Left ventricle myocardium superior (tissue), 1 donor: ENCODE results near the gene PHACTR1. TPM values are rescaled to one million over a fixed set of nuclear protein-coding genes. Genes with fewer than 3 reads are reported as not detected.
"Not testable (repeated sequence)": the region's sequence is repeated elsewhere in the genome, so short reads cannot be mapped to it uniquely, and the experiment has no call there.

Experiments used
- ATAC-seq: fragments of 200-7000 bp; cut with Tn5 transposase; one replicate; pipeline ENCODE4 v1.9.1; 2020; ENCODE audit warnings: mild to moderate bottlenecking, moderate library complexity
- DNase-seq: peaks from one replicate; pipeline ENCODE4 v3.0.0-alpha.2; 2020
- intact Hi-C: fragments of 100-400 bp; cut with micrococcal nuclease; formaldehyde crosslinking; loops from one replicate; pipeline ENCODE4 v1.11.0; 2022
- total RNA-seq: library from RNA; stranded (reverse); fragmentation: NEBNext Ultra II Directional; extraction: Animal tissue kit (Norgen Biotek cat#: 25700); gene quantifications from one replicate; pipeline ENCODE4 v1.2.1, GENCODE V29; 2021
- donor health status: DM: no; HTN: yes; CAD: no; lungs with severe emphysema.

The PHACTR1 gene
- total RNA-seq, 1 donor from 2014 or later: 124 TPM

DNA sequence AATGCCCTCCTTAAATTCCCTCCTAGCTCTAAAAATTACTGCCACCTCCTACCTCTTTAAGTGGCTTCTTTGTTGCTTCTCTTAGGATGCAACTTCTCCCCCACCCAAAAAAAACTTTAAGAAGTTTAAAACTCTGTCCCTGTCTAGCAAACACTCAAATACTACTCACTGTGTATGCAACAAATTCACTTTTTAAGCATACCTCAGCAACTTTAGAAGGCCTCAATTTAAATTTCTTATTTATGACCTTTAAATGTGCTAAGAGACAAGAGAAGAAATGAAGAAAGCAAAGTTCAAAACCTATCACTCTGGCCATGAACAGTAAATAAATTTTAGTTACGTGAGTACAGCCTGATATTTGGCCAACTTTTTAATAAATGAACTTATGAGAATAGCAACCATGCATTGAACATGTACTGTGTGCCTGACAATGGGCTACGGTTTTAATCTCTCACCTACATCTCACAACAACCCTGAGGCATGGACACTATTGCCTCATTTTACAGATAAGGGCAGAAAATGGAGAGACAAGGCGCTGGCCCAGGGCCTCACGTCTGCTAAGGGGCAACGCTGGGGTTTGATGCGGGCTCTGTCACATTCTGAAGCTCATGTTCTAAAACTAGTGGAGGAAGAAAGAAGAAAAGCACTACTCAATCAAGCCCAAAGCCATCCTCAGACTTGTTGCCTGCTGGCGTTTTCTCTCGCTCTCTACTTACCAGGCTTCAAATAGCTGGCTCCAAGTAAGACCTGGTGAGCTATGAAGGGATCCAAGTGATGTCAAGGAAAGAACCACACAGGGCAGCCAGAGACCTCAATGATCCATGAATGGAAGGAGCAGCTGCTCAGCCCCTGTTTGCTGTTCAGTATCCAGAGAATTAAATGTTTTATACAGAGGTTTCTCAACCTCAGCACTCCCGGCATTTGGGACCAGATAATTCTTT is 512.0 kb downstream of the PHACTR1 start:
- no peak for ATAC-seq
- no peak for DNase-seq
- intact Hi-C loops: no loop called here

- no peak for ATAC-seq
Measured at GRCh38 chr6:13229205-13230085, 512.9 kb downstream of the PHACTR1 start.

DNA sequence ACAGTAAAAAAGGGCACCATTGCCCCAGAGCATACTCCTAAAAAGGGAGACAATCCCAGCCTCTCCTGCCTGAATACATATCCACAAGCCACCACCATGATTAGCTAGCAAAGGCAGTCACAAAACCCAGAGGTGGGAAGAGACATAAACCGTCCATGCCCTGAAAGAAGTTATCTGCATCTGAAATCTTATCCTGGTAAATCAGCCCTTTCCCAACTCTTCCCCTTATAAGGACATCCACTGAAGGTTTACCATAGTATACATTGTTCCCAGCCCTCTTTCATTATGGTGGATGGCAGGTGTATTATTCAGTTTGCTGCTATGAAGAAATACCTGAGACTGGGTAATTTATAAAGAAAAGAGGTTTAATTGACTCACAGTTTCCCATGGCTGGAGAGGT is 516.5 kb downstream of the PHACTR1 start:
- DNase-seq (no peak), ATAC-seq (no peak)
- intact Hi-C loops: no loop called here

More at GRCh38 chr6:13229205-13230085, 512.9 kb downstream of the PHACTR1 start:
- no peak for DNase-seq
- intact Hi-C loops: no loop called here

DNA sequence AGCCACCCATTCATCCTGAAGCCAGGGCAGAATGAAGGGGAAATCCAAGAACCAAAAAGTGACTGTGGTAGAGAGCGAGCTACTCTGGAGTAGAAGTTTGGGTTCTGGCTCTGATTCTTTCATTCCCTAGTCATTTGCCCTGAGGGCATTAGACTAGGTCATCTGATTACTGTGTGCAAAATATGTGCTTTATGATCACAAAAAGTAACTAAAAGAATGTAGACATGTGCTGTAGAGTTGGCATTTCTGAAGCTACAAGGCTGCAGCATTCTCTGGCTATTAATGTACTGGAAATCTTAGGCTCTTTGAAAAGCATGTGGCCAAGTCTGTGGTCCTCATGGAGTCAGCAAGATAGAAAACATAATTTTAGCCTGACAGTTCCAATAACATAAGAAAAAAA is 517.6 kb downstream of the PHACTR1 start:
- no peak for ATAC-seq
- DNase-seq: no peak
- intact Hi-C loops: no loop called here

GRCh38 chr6:13235339-13235738 is 518.8 kb downstream of the PHACTR1 start:
- DNase-seq: no peak
- ATAC-seq: no peak
- intact Hi-C loops: no loop called here

GRCh38 chr6:13237318-13237717 is 520.8 kb downstream of the PHACTR1 start:
- ATAC-seq (peak; percentile 58), DNase-seq (no peak)
- intact Hi-C loops: no loop called here

DNA sequence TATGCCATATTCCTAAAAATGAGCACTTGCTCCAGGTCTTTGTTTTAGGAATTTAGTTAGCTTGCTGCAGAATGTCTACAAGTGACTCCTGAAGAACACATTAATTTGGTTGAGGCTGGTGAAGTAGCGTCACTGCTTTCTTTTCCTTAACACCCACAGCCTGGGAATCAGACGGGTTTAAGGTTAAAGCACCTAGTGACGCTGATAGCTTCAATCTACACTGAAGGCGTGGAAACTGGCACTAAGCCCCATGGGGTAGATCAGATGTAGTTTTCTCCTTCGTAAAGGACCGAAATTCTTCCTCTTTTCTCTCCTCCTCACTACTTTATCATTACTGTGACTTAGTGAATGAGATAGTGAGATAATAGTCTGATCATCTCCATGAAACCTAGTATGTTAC is 521.5 kb downstream of the PHACTR1 start:
- intact Hi-C loops: no loop called here
- ATAC-seq (peak; percentile 41), DNase-seq (no peak)

DNA sequence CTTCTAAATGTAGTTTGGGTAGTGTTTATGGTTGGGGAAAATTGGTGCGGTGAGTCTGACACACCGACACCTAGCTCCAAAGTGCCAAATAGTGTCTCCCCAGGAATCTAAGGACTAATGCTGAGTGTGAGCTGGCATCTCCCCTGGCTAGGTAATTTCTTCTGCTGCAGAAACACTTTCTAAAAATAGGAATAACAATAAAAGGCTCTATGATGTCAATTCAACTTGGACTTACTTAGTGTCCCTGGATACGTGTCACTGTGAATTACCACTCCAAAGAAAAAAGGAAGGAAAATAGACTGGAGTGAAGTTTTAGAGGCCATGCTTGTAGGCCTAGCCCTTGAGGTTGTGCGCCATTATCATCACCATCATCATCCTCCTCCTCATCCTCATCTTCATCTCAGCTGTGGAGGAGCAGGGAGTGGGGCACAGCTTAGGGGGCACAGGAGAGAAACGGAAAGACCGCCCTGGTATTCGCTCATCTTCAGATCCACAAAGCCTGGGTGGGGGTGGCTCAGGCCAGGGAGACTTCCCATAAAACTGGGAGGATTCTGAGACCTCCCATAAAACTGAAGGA is 522.2 kb downstream of the PHACTR1 start:
- ATAC-seq (peak; percentile 74), DNase-seq (no peak)
- intact Hi-C loops: no loop called here

- intact Hi-C loops: no loop called here
- no peak for DNase-seq
- peak; percentile 10 for ATAC-seq
Measured at GRCh38 chr6:13239530-13240455, 523.2 kb downstream of the PHACTR1 start.

- intact Hi-C loops: no loop called here
- ATAC-seq: no peak
- no peak for DNase-seq
Measured at GRCh38 chr6:13241364-13241763, 524.8 kb downstream of the PHACTR1 start.

DNA sequence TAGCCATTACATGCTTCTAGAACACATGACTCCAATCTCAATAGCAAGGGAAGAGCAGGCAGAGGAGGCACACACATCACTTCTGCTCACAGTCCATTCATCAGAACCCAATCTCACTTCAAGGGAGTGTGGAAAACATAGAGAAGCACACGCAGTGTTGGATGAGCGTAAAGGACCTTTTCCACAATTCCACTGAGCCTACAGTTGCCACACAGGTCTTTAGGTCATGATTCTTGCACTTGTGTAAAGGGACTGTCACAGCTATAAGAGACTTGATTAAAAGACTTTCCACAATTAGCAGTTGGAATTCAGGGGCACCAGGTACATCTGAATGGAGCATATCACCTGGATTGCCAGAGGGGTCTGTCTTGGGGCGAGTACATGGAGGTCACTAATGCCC is 525.6 kb downstream of the PHACTR1 start:
- intact Hi-C loops: no loop called here
- no peak for ATAC-seq
- DNase-seq: no peak

DNA sequence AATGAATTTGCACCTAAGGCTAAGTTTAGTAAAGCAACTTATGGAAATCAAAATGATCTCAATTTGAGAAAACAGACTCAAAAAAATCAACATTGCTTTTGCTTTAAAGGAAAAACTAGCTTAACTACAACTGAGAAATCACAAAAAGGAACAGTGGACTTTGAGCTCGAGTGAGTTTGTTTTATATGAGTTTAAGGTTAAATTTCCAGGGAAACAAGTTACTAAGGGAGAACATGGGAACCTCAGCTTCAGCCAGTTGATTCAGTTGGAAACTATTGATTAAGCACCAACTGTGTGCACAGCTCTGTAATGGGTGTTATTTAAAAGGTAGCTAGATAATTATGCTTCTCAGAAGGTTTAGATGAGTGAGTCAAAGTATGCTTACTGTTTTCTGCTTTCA is 526.0 kb downstream of the PHACTR1 start:
- ATAC-seq (no peak), DNase-seq (no peak)
- intact Hi-C loops: no loop called here

DNA sequence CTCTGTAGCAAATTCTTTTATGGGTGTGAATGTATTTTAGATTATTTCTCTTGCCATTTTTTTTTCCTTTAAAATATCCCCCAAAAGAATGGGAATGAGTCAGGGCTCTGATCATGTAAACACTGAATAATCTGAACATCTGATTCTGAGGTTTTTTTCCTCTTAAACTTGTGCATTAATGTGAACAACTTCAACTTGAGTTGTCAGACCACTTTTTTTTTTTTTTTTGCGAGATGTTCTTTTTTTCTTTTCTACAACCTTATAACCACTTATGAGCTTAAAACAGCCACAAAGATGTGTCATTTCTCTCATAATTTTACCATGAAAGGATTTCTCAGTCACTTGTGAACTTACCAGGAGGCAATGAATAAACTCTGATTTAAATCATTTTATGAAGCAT is 526.5 kb downstream of the PHACTR1 start:
- no peak for DNase-seq
- no peak for ATAC-seq
- intact Hi-C loops: no loop called here

- DNase-seq, intact Hi-C loops, ATAC-seq: not testable (repeated sequence)
Measured at GRCh38 chr6:13243745-13244144, 527.2 kb downstream of the PHACTR1 start.

DNA sequence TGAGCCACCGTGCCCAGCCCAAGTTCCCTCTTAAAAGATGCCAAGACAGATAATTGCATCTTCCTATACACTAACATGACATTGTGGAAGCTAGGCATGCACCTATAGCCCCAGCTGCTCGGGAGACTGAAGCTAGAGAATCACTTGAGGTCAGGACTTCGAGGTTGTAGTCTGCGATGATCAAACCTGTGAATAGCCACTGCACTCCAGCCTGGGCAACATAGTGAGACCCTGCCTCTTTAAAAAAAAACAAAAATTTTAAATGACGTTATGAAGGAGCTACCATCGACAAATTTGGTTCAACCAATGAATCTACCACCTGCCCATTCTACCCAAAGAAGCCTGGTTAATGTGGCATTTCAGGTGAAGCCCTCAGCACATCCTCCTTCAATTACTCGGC is 531.1 kb downstream of the PHACTR1 start:
- DNase-seq: no peak
- intact Hi-C loops: no loop called here
- no peak for ATAC-seq

DNA sequence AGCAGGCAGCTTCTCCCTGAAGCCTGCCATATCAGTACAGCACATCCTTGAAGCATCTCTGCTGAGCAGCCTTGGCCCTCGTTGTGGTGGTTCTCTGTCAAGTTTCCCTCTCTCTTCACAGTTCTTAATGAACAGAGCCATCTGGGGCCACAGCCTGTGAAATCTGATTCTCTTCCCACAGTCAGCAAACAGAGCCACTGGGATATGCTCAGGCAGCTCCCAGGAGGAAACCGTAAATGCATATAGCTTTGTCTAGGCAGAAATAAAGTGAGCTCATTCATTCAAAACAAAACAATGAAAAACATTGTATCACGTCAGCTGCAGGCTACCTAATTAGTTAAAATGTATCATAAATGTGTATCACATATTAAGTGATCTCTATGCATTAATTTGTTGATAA is 531.5 kb downstream of the PHACTR1 start:
- ATAC-seq: no peak
- intact Hi-C loops: no loop called here
- no peak for DNase-seq

DNA sequence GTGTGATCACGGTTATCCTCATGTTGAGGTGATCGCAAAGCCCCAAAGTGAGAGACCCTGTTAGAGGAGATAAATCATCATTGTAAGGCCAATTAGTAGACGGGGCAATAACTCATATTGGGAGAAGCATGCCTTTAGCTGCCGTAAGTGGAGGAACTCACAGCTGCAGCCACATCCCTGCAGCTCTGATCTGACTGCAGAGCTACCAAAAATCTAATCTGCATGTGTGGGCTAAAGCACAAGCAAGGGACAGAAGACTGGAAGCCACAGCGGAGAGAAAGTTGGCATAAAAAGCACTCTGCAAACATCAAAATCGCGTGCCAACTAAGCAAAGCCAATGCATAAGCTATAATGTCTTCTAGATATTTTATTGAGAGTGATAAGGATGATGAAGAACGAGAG is 532.0 kb downstream of the PHACTR1 start:
- ATAC-seq: no peak
- intact Hi-C loops: no loop called here
- no peak for DNase-seq

GRCh38 chr6:13248994-13249393 is 532.4 kb downstream of the PHACTR1 start:
- no peak for ATAC-seq
- DNase-seq: no peak
- intact Hi-C loops: no loop called here

DNA sequence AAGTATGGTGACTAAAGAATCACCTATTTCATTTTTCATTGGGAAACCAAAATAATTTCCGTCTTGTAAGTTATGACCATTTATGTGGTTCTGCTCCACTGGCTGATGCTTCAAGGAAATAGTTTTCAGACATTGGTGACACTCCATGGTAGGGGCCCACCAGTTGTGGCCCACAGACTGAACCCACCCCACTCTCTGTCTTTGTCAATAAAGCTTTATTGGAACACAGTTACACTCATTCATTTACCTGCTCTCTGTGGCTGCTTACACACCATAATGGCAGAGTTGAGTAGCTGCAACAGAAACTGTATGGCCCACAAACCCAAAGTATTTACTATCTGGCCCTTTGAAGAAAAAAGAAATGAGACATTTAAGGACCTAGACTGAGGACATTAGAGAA is 533.2 kb downstream of the PHACTR1 start:
- intact Hi-C loops: no loop called here
- DNase-seq: no peak
- no peak for ATAC-seq
